Fibroblast of peridontal ligament (primary cell): ENCODE data around the gene GLIPR2.
"Not testable (repeated sequence)": the region's sequence is repeated elsewhere in the genome, so short reads cannot be mapped to it uniquely, and the experiment has no call there.

ENCODE experiments used
- DNase-seq: peaks from one replicate; pipeline ENCODE4 v3.0.0-alpha.2; 2010; ENCODE audit errors: extremely low read depth

Gene GLIPR2

DNA sequence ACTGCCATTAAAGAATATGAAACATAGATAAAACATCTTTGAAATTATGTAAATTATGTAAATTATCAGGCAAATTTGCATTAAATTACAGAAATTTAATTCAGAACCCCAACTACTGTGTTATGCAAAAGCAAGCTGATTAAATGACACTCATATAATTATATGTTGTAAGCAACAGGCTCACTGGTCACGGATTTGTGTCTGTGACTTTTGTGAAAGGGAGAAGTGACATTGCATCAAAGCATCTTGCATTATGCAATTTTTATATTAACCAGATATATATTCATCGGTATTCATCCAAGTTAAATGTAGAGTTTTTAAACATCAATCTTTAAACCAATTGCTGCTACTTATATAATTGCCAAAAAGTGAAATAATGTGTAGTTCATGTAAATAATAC is 13.0 kb upstream of the GLIPR2 start:
- DNase-seq, result no peak

DNA sequence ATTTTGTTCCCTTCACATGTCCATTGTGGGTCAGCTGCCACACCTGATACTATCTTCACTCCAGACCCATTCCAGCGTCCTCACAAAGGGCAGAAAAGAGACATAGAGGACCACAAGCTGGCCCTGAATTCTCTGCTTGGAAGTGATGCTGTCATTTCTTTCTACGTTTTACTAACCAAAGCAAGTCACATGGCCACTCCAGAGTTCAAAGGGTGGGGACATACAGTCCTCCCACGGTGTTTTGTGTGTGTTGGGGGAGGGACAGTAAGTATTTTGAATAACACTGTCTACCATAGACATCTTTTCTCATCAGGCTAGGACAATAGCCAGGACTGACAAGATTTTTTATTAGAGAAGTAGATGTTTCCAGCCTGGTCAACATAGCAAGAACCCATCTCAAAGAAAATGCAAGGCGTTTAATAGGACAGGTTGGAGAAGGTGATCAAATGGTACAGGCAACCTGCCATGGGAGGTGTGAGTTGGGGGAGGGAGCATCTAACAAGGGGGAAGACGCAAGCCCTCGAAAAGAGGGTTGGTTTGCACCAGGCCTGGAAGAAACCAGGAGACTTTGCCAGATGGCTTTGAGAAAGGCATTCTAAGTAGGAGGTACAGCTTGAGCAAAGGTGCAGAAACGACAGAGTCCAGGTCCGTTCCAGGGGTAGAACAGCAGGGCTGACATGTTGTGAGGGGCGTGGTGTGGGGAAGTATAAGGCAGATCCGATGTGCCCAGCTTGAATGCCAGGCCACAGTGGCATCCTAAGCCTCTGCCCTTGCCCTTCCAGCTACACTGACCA is 11.3 kb upstream of the GLIPR2 start:
- no peak for DNase-seq

DNA sequence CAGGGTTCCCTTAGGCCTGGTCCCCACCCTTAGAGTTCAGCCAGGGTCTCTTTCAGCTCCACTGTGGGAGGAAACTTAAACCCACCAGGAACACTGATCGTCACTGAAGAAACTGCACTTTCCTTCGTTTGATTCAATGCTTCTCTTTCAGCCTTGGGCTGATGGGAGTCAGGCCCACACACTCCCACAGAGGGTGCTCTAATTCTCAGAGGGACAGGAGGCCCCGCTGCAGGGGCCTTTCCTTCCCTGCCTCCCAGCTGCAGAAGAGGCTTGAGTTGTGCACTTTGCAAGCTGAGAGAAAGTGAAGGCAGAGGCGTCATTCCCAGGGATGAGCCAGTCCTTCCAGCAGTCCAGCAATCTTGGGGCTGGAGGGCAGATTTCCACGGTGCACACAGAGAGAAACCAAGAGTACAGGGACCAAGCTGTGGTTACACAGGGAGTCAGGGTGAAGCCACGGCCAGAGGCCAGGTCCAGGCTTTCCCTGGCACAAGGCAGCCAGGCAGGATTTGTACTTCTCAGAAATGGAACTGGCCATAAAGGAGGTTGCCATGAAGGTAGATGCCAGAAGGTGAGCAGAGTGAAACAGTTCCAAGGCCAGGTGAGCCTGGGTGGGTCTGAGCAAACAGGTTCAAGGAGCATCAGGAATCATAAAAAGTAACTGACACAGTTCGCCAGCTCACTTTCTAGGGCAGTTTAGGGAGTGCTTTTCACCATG is 10.4 kb upstream of the GLIPR2 start:
- no peak for DNase-seq

DNA sequence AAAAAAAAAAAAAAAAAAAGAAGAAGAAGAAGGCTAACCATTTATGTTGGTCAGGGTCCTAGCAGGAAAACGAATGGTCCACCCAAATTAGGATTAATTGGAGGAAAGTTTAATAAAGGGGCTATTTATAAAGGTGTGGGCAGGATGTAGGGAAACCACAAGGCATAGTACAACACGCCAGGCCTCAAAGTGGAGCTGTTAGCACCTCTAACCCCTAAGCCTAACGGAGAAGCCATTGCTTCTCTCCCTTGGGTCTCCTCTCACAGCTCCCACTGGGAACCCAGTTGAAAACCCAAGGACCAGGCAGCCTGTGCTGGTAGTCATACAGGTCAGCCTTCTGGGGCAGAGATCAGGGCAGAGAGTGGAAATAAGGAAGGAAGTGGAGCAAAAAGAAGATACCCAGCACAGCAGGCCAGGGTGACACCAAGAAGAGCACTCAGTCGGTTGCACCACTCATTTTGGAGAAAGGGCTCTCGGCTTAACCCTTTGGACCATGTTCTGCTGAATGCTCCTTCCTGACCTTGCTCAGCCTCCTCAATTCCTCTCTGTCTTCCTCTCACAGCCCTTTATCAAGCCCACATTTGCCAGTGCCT is 8.8 kb upstream of the GLIPR2 start:
- DNase-seq, result no peak

DNA sequence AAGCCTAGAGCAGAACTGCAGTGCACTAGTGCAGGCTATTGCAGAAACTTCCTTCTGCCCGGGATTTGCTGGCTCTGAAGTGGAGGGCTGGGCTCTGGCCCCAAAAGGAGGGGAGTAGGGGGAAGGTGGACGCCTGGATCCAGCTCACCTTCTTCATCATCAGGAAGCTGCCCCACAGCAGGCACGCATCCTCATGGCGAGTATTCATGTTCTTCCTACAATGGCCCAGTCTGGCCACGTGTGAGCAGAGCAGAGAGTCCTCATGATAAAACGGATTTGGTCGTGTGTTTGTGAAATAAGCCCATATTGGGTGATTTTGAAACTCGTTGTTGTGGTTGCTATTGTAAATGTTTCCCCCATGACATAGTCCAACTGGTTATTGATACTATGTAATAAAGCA is 8.2 kb upstream of the GLIPR2 start:
- no peak for DNase-seq

DNA sequence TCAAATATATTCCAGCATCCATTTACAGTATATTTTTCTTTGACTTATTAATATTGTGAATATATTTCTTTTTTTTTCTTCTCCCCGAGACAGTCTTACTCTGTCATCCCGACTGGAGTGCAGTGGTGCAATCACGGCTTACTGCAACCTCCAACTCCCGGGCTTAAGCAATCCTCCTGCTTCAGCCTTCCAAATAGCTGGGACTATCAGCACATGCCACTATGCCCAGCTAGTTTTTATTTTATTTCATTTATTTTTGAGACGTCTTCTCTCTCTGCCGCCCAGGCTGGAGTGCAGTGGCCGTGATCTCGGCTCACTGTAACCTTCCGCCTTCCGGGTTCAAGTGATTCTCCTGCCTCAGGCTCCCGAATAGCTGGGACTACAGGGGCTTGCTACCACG is 7.4 kb upstream of the GLIPR2 start:
- DNase-seq, result no peak

DNA sequence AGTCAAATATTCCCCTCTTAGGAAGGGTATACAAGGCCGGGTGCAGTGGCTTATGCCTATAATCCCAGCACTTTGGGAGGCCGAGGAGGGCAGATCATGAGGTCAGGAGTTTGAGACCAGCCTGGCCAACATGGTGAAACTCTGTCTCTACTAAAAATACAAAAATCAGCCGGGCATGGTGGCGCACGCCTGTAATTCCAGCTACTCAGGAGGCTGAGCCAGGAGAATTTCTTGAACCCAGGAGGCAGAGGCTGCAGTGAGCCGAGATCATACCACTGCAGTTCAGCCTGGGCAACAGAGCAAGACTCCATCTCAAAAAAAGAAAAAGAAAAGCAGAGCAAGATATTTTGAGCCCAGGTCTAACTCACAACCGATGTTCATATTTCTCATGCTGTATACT is 4.9 kb upstream of the GLIPR2 start:
- not testable (repeated sequence) for DNase-seq

DNA sequence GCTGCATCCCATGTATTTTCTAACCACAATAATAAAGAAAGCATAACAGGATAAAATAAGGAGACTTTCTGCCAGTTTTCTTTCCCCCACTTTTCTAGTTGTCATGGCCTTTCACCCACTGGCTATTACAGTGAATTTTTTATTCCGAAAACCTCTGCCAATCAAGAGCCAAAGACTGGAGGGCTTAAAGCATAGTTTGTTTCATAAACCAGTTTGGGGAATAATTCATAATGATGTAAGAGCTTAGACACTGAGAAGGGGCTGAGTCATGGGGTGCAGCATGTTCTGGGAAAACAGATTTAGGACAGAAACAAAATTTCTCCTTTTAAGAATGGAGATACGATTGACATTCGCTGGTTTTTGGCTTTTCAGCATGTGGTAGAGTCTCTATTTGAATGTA is 4.4 kb upstream of the GLIPR2 start:
- DNase-seq, result peak; percentile 78

DNA sequence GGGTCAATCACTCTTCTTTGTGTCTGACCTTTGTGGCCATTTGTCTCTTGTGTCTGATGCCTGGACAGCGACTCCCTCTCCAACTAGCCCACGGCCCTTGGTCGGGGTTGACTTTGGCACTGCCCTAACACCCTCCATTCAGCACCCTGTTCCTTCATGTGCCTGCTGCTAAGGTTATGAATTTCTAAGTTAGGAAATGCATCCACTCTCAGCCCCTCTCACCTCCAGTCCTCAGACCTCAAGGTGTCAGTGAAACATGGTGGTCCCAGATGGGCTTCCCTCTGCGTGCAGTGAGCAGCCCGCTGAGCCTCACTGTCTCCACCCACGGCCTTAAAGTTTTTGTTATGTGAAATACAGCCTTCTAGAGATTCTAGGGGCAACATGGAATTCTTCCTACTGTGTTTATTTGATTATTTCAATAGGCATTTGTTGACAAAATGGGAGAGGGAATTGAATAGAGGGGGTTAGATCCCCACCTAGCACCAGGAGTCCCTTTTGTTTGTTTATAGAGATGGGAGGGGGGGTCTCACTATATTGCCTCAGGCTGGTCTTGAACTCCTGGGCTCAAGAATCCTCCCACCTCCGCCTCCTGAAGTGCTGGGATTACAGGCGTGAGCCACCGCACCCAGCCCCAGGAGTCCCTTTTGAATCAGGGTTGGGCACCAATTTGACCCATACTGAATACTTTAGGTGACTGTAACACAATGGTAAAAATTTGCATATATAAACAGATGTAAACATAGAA is 1.6 kb upstream of the GLIPR2 start:
- DNase-seq, result no peak

DNA sequence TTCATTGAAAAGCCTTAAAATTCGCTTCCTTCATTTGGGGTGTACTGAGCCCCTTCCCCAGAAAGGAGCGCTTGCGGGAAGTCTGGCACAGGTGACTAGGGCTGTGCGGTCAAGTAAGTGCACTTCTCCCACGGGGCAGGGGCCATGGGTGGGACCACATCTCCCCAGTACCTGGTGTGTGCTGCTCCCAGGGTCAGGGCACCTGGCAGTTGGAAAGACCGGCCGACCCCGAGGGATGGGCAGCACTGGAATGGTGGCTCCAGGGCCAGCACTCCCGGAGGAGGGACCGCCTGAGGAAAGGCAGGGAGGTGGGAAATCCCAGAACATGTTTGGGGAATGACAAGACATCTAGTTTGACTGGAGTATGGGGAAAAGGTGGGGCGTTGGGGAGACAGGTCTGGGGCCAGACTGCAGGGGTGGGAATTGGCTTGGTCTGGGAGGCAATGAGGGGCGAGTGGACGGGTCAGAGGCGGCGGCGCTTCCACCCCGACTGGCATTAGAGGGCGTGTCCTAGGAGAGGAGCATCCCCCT is 727 bp upstream of the GLIPR2 start:
- DNase-seq, result no peak

DNA sequence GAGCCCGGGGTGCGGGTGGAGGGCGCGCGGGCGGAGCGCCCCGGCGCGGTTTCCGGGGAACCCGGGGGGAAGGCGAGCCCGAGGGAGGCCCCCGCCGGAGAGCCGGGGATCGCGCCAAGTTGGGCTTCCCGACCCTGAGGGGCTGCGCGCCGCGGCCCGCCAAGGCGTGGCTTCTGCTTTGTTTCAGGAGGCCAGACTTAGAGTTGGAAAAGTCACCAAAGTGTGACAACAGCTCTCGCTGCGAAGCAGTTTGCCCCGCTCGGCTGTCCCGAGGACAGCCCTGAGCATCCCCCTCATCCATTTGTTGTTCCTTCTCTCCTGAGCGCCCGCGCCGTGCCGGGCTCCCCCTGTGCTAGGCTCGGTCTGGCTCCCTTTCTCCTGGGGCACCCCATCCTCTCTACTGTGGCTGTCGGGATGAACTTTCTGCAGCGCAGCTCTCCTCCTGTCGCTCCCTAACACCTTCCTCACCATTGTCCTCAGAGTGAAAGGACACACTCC is 410 bp downstream of the GLIPR2 start:
- no peak for DNase-seq

DNA sequence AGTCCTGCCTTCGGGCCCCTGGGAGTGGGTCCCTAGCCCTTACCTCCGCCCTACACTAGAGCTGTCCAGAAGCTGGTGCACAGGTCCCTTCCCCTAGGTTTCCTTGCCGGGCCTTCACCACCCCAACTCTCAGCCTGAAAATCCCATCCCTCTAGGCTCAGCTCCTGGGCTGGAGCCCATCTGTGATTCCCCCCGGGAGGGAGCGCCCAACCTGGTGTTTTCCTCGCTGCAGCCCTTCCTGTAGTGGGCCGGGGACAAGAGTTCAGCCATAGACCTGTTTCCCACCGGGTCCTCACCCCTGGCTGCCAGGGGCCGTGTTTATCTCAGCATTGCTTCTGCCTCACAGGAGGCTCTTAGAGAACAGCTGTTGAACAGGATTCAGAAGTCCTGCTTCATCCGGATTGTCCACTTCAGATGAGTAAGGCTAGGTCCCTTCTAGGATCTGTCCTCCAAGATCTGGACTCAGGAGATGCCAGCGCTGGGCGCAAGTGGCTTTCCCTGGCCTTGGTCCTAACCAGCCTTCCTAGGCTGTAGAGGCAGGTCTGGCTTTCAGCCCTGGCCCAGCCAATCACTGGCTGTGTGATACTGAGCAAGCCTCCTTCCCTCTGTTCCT is 965 bp downstream of the GLIPR2 start:
- DNase-seq, result no peak

DNA sequence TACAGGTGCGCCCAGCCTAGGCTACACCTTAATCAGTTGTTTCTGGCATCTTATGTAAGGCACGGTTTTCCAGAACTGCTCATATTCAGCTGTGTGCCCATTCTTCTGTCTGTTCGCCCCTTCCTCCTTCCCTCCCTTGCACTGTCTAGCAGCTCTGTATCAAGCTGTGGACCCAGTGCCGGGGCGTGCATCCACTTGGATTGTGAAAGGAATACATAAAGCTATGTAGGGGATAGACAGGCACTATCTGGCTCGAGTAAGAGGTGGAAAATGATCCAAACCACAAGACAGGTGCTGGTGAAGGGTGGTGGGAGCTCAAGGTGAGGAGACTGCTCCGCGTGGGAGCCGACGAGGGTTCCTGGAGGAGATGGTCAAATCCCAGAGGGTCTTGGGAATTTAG is 2.0 kb downstream of the GLIPR2 start:
- DNase-seq, result no peak

DNA sequence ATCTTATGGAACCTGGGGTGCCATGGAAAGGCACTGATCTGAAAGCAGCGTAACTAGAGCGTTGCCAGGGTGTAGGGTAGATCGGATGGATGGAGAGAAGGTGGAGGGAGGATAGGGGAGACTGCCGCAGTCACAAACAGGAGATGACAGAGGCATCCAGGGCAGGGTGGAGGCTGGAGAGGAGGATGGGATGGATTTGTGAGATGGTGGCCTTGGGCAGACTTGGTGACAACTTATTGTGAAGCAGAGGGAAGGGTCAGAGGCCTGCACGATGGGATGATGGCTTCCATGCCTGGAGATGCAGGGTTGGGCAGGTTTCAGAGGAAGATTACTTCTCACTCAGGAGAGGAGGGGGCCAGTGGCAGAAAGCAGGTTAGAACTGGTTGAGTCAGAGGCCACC is 2.4 kb downstream of the GLIPR2 start:
- DNase-seq, result no peak

DNA sequence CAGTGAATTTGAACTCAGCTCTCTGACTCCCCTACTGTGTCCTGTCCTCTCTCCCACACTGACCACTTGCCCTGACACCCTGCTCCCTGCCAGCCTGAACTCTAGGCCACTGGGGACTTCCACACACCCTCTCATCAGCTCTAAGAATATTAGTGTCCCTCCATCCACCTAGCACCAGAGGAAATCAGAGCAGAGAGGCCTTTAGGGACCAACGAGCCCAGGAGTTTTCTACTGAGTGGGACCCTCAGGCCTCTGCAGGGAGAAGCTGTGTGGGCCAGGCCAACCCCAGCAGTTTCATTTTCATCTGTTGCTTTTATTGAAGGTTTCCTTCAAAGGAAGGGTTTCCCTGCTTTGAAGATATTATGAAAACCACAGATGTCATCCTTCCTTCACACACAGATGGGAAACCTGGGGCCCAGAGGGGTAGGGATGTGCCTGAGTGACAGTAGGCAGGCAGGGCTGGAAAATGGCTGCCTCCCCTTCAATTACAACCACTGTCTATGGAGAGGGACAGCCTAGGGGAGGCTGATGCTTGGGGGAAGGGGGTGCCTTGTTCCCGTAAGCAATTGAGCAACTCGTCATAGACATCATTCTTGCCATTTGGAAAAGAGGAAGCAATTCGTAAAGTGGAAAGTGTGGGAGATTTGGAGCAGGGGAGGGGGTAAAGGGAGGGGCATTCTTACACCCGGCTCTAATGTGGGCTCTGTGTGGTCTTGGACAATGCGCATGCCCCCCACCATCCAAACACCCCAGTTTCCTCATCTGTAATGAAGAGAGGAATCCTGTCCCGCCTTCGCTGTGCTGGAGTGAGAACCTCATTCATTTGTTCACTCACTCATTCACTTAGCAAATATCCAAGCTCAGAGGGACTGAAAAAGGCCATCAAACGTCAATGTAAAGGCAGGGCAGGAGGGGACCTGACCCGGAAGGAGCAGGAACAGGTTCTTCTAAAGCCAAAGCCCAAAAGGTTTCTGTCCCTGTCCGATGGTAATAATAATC is 3.9 kb downstream of the GLIPR2 start:
- no peak for DNase-seq

DNA sequence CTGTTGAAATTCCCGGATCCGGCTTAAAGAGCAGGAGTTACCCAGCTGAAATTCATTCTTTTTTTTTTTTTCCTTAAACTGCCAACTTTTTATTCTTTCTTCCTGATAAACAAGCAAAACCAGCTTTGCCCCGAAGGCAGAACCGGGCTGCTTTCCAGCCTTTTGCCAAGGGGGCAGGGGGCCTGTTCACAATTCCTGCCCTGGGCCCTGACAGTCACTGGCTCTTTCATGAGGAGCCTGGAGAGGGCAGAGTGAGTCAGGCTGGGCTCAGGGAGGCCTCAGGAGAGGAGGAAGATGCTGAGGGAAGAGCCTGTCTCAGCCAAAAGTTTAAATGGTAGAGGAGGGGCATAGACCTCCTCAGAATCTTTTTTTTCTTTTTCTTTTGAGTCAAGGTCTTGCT is 4.8 kb downstream of the GLIPR2 start:
- peak; percentile 48 for DNase-seq

DNA sequence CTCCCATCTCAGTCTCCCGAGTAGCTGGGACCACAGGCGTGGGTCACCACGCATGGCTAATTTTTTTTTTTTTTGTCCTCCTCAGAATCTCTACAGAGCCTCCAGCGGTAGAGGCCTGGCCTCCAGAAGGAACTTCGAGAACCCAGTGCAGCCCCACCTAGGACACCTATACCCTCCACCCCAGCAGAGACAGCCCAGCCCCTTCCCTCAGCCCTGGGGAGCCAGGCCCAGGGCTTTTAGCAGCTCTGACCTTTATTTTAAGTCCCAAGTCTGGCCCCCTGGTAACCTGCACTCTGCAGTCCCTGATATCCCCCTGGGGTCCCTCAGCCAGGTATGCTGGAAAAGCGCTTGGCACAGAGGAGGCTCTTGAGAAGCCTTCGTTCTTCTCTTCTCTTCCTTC is 5.2 kb downstream of the GLIPR2 start:
- DNase-seq, result no peak

DNA sequence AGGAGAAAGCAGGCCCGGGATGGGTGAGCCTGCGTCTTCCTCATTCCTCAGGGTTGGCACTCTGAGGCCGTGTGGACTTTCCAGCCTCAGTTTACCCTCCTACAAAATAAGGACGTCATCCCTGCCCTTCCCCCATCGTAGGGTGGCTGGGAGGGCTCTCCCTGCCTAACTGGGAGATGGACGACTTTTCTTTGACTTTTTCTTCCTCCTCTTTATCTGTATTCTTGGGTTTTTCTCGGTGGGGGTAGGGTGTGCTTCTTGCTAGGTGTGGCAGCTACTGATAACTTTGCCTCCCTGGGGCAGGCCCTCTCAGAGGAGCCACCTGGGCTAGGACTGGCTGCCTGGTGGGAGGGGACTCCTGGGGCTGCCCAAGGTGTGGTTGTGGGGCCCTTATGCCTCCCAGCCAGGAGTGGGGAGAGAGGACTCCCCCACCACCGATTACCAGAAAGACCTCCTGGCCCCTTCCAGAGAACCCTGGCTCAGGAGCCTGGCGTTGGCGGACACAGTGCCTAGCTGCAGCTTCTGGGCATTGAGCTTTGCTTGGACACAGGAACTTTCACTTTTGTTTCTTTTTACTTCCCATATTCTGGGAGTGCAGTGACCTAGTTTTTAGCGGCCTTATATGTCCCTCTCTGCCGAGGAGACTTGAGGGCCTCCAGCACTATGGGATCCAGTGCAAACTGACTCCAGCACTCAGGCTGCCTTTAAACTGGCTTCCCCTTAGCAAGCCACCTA is 6.1 kb downstream of the GLIPR2 start:
- DNase-seq, result peak; percentile 53

DNA sequence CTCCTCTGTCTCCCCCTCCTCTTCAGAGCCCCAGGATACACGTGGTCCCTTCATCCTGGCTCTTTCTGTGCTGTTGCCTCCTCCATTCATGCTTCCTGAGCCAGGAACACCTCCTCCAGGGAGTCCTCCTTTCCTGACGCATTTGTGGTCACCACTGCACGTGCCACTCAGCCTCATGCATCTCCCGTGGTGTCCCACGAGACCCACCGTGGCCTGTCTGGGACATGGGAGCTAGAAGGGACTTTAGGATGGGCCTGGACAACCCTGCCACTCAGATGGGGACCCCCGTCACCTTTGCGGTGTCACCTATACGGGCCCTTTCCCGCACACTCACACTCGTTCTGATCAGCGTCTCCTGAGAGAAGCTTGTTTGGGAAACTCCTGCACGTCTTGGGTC is 6.7 kb downstream of the GLIPR2 start:
- DNase-seq, result no peak
